ENCODE data around the gene SLC24A4. TPM values are rescaled to one million over a fixed set of nuclear protein-coding genes. Genes with fewer than 3 reads are reported as not detected.

SLC24A4 gene
- total and polyA plus RNA-seq, 2 experiments from 2014 or later, result 0.46 to 0.50 TPM

DNA sequence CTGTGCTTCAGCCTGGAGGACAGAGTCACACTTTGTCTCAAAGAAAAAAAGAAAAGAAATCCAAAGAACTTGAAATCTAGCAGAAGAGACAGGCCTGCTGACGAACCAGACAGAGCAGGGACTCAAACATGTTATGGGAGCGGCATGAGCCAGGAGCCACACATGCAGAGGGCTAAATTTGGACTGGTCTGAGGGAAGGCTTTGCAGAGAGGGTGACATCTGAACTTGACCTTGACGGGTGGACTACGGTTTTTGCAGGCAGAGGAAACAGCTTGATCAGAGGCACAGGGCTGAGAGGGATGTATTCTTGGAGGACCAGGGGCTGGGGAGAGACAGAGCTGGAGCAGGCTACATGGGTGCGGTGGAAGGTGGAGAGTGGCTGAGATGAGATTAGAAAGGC is 20.5 kb upstream of the SLC24A4 start:
- Histone ChIP-seq H3K4me3 (no peak overlapping the region), H3K4me1 (ENCODE audit: insufficient read depth) (no peaks in the 10 kb centered on the region), H3K79me2 (no peaks in the 10 kb centered on the region), H3K9me2 (replicated peaks; ENCODE audit: insufficient read depth) (no peaks in the 10 kb centered on the region), H4K20me1 (ENCODE audit: insufficient read depth, poor library complexity, severe bottlenecking) (no peaks in the 10 kb centered on the region), H3K27ac (no peak overlapping the region), H2AFZ (no peak overlapping the region), H3K27me3 (peaks cover 7% of the 10 kb centered on the region), H3K4me2 (no peak overlapping the region), H3K9me3 (ENCODE audit: low read depth) (no peaks in the 10 kb centered on the region), H3K36me3 (replicated peaks; ENCODE audit: insufficient read depth, low read depth) (no peaks in the 10 kb centered on the region)
- no peak for DNase-seq (ENCODE audit: low spot score)
- 77% methylated on average over 5 of the region's 5 CpGs for WGBS (ENCODE audit: low lambda C conversion rate, missing lambda C conversion rate)
- no peak for TF ChIP-seq EZH2phosphoT487 (IDR thresholded peaks at IDR 0.05; ENCODE audit: low read depth, severe bottlenecking, unreplicated experiment)
- TF ChIP-seq, protein P1, sequence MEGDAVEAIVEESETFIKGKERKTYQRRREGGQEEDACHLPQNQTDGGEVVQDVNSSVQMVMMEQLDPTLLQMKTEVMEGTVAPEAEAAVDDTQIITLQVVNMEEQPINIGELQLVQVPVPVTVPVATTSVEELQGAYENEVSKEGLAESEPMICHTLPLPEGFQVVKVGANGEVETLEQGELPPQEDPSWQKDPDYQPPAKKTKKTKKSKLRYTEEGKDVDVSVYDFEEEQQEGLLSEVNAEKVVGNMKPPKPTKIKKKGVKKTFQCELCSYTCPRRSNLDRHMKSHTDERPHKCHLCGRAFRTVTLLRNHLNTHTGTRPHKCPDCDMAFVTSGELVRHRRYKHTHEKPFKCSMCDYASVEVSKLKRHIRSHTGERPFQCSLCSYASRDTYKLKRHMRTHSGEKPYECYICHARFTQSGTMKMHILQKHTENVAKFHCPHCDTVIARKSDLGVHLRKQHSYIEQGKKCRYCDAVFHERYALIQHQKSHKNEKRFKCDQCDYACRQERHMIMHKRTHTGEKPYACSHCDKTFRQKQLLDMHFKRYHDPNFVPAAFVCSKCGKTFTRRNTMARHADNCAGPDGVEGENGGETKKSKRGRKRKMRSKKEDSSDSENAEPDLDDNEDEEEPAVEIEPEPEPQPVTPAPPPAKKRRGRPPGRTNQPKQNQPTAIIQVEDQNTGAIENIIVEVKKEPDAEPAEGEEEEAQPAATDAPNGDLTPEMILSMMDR (IDR thresholded peaks at IDR 0.05; ENCODE audit: poor library complexity), result no peak
- TF ChIP-seq EZH2 (IDR thresholded peaks at IDR 0.05; ENCODE audit: borderline replicate concordance), result no peak

DNA sequence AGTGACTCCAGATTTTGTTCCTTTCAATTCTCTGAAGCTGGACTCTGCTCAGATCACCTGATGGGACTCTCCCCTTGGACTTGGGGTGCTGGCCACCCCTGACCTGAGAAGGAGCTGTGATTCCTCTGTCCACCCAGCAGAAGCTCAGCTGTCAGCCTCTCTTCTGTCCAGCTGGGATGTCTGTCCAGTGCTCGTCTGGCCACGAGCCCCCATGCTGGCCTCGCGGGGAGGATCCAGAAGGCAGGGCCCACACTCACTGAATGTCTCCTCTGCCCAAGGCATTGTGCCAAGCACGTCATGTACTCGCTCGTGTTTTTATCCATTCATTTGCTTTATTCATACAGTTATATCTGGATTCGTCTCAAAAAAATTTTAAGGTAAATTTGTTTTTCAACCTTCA is 14.2 kb upstream of the SLC24A4 start:
- no peaks in the 10 kb centered on the region for H3K79me2 ChIP-seq
- TF ChIP-seq EZH2phosphoT487 (IDR thresholded peaks at IDR 0.05; ENCODE audit: low read depth, severe bottlenecking, unreplicated experiment) (no peak), EZH2 (IDR thresholded peaks at IDR 0.05; ENCODE audit: borderline replicate concordance) (no peak)
- TF ChIP-seq, protein P1 (IDR thresholded peaks at IDR 0.05; ENCODE audit: poor library complexity), result no peak
- no peaks in the 10 kb centered on the region for H4K20me1 ChIP-seq (ENCODE audit: insufficient read depth, poor library complexity, severe bottlenecking)
- no peak overlapping the region for H3K27ac ChIP-seq
- no peaks in the 10 kb centered on the region for H3K4me1 ChIP-seq (ENCODE audit: insufficient read depth)
- 87% methylated on average over 8 of the region's 8 CpGs for WGBS (ENCODE audit: low lambda C conversion rate, missing lambda C conversion rate)
- H2AFZ ChIP-seq, result no peak overlapping the region
- no peak for DNase-seq (ENCODE audit: low spot score)
- H3K4me3 ChIP-seq, result no peak overlapping the region
- peaks cover under 1% of the 10 kb centered on the region for H3K27me3 ChIP-seq
- no peaks in the 10 kb centered on the region for H3K9me2 ChIP-seq (replicated peaks; ENCODE audit: insufficient read depth)
- no peaks in the 10 kb centered on the region for H3K36me3 ChIP-seq (replicated peaks; ENCODE audit: insufficient read depth, low read depth)
- H3K4me2 ChIP-seq, result no peak overlapping the region
- H3K9me3 ChIP-seq (ENCODE audit: low read depth), result no peaks in the 10 kb centered on the region

DNA sequence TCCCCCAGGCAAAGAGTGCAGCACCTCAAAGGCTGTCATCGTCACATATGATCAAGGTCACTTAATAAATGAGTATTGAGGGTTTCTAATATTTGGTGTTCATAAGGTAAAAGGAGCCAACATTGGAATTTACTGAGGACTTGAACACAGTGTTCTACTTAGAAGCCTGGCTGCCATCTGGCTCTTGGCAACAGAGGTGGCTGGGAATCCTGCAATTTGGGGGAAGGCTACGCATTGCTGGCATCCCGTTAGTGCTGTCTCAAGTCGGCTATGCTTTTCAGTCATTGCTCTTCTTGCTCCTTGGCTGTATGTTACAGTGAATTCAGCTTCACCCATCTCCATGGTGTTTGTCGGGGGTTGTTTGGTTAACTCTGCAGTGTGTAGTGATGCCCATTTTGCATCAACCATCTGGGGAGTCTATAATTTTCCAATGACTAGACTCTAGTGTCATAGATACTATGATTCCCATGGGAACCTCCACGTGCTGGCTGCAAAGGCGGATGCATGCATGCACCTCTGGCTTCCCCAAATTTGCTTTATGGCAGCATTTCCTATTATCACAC is 12.9 kb upstream of the SLC24A4 start:
- no peak overlapping the region for H3K4me2 ChIP-seq
- no peaks in the 10 kb centered on the region for H3K79me2 ChIP-seq
- H3K9me2 ChIP-seq (replicated peaks; ENCODE audit: insufficient read depth), result no peaks in the 10 kb centered on the region
- no peak overlapping the region for H3K27ac ChIP-seq
- H3K27me3 ChIP-seq, result no peaks in the 10 kb centered on the region
- no peak for DNase-seq (ENCODE audit: low spot score)
- no peaks in the 10 kb centered on the region for H3K4me1 ChIP-seq (ENCODE audit: insufficient read depth)
- H3K4me3 ChIP-seq, result no peak overlapping the region
- TF ChIP-seq EZH2phosphoT487 (IDR thresholded peaks at IDR 0.05; ENCODE audit: low read depth, severe bottlenecking, unreplicated experiment) (no peak), EZH2 (IDR thresholded peaks at IDR 0.05; ENCODE audit: borderline replicate concordance) (no peak)
- TF ChIP-seq, protein P1 (IDR thresholded peaks at IDR 0.05; ENCODE audit: poor library complexity), result no peak
- WGBS (ENCODE audit: low lambda C conversion rate, missing lambda C conversion rate), result 80% methylated on average over 7 of the region's 7 CpGs
- no peaks in the 10 kb centered on the region for H3K36me3 ChIP-seq (replicated peaks; ENCODE audit: insufficient read depth, low read depth)
- no peak overlapping the region for H2AFZ ChIP-seq
- H3K9me3 ChIP-seq (ENCODE audit: low read depth), result no peaks in the 10 kb centered on the region
- H4K20me1 ChIP-seq (ENCODE audit: insufficient read depth, poor library complexity, severe bottlenecking), result no peaks in the 10 kb centered on the region

All from hepatocyte (in vitro differentiated cells).